OCI-LY1 (cell line): ENCODE data around the gene NADK2.

Experiments
- H2AFZ ChIP-seq: fragments of 200-600 bp; sonication (generic), shearing (Covaris generic); 2 replicates; pipeline ENCODE4 v1.6.0; 2014; ENCODE audit warnings: antibody characterized with exemption, mild to moderate bottlenecking, low read length
- H3F3A ChIP-seq: fragments of 200-600 bp; sonication (generic), shearing (Covaris generic); 2 replicates; pipeline ENCODE4 v1.6.0; 2014; ENCODE audit warnings: mild to moderate bottlenecking, antibody characterized with exemption, low read length, moderate library complexity; ENCODE audit not compliant: insufficient read depth
- H3K27ac ChIP-seq: fragments of 200-600 bp; sonication (generic); 2 replicates; pipeline ENCODE4 v1.5.1; 2014; ENCODE audit warnings: low read length, mixed run types, mild to moderate bottlenecking, low read depth; ENCODE audit not compliant: poor library complexity, severe bottlenecking
- H3K27me3 ChIP-seq: fragments of 200-600 bp; sonication (generic); 2 replicates; pipeline ENCODE4 v1.6.0; 2014; ENCODE audit warnings: antibody characterized with exemption, mild to moderate bottlenecking, low read length, moderate library complexity; ENCODE audit not compliant: insufficient read depth
- H3K36me3 ChIP-seq: fragments of 200-600 bp; sonication (generic); 2 replicates; pipeline ENCODE4 v1.6.1; 2014; ENCODE audit warnings: mild to moderate bottlenecking, antibody characterized with exemption, low read length, moderate library complexity, mixed read lengths; ENCODE audit not compliant: insufficient read depth
- H3K4me1 ChIP-seq: fragments of 200-600 bp; sonication (generic); 2 replicates; pipeline ENCODE4 v1.5.1; 2014; ENCODE audit warnings: mild to moderate bottlenecking, low read length, moderate library complexity; ENCODE audit not compliant: insufficient read depth, severe bottlenecking
- H3K4me2 ChIP-seq: fragments of 200-600 bp; sonication (generic), shearing (Covaris generic); 2 replicates; pipeline ENCODE4 v1.6.1; 2014; ENCODE audit warnings: low read length
- H3K4me3 ChIP-seq: fragments of 200-600 bp; sonication (generic); 2 replicates; pipeline ENCODE4 v1.5.1; 2014; ENCODE audit warnings: low read length, low read depth, mild to moderate bottlenecking, mixed read lengths; ENCODE audit not compliant: poor library complexity, severe bottlenecking
- H3K79me2 ChIP-seq: fragments of 200-600 bp; shearing (Covaris generic); 2 replicates; pipeline ENCODE4 v1.6.1; 2016; ENCODE audit warnings: mixed run types, low read length, mixed read lengths; ENCODE audit not compliant: insufficient read depth
- H3K9ac ChIP-seq: fragments of 200-600 bp; sonication (generic), shearing (Covaris generic); 2 replicates; pipeline ENCODE4 v1.6.1; 2014; ENCODE audit warnings: mild to moderate bottlenecking, low read length, mixed read lengths
- H3K9me2 ChIP-seq: fragments of 200-600 bp; sonication (generic), shearing (Covaris generic); 2 replicates; pipeline ENCODE4 v1.6.1; 2014; ENCODE audit warnings: low read depth, mild to moderate bottlenecking, low read length, mixed read lengths
- H3K9me3 ChIP-seq: fragments of 200-600 bp; shearing (Covaris generic); 2 replicates; pipeline ENCODE4 v1.6.1; 2014; ENCODE audit warnings: low read length, mixed read lengths
- H4K20me1 ChIP-seq: fragments of 200-600 bp; sonication (generic), shearing (Covaris generic); 2 replicates; pipeline ENCODE4 v1.6.0; 2016; ENCODE audit warnings: mild to moderate bottlenecking, low read length; ENCODE audit not compliant: insufficient read depth
- CTCF ChIP-seq: fragments of 200-600 bp; sonication (generic), shearing (Covaris generic); IDR thresholded peaks from 2 replicates; pipeline ENCODE4 v1.5.1; 2017; ENCODE audit warnings: mild to moderate bottlenecking, antibody characterized with exemption, low read length, moderate library complexity, mixed read lengths
- EZH2 ChIP-seq: fragments of 200-600 bp; sonication (generic), shearing (Covaris generic); IDR thresholded peaks from 2 replicates; pipeline ENCODE4 v1.8.0; 2017; ENCODE audit warnings: borderline replicate concordance, mixed run types, mild to moderate bottlenecking, antibody characterized with exemption, low read length, moderate library complexity, mixed read lengths

Gene NADK2

GRCh38 chr5:36243653-36244052, 1.9 kb upstream of the NADK2 start:
- TF ChIP-seq EZH2 (no peak), CTCF (no peak)
- no peak overlapping the region for H3K4me2 ChIP-seq

GRCh38 chr5:36242534-36243485, 1.1 kb upstream of the NADK2 start:
- H3K4me1 ChIP-seq = peaks cover 45% of the 10 kb centered on the region
- no peaks in the 10 kb centered on the region for H3K79me2 ChIP-seq
- no peak overlapping the region; the same call in 1 of the 2 replicates for H2AFZ ChIP-seq
- no peaks in the 10 kb centered on the region for H3F3A ChIP-seq
- no peaks in the 10 kb centered on the region for H3K27me3 ChIP-seq
- no peaks in the 10 kb centered on the region for H3K9me3 ChIP-seq
- H3K4me2 ChIP-seq = peak overlapping the region; percentile 72
- H3K36me3 ChIP-seq = no peaks in the 10 kb centered on the region
- TF ChIP-seq EZH2 = no peak
- no peak for TF ChIP-seq CTCF
- peak overlapping the region; percentile 87 for H3K4me3 ChIP-seq
- H3K27ac ChIP-seq = peak overlapping the region; percentile 69
- no peaks in the 10 kb centered on the region for H4K20me1 ChIP-seq
- no peaks in the 10 kb centered on the region; the same call in 1 of the 2 replicates for H3K9me2 ChIP-seq
- H3K9ac ChIP-seq = peak overlapping the region; percentile 80

More at GRCh38 chr5:36243653-36244052, 1.9 kb upstream of the NADK2 start:
- H3K9me3 ChIP-seq = no peaks in the 10 kb centered on the region
- H3K9ac ChIP-seq = no peak overlapping the region
- no peaks in the 10 kb centered on the region for H3K79me2 ChIP-seq
- no peaks in the 10 kb centered on the region; the same call in 1 of the 2 replicates for H3F3A ChIP-seq
- no peaks in the 10 kb centered on the region for H3K36me3 ChIP-seq
- H3K4me3 ChIP-seq = no peak overlapping the region
- H3K27ac ChIP-seq = no peak overlapping the region
- no peaks in the 10 kb centered on the region for H3K27me3 ChIP-seq
- no peaks in the 10 kb centered on the region for H4K20me1 ChIP-seq
- no peaks in the 10 kb centered on the region; the same call in 1 of the 2 replicates for H3K9me2 ChIP-seq
- H3K4me1 ChIP-seq = peaks cover 36% of the 10 kb centered on the region
- no peak overlapping the region for H2AFZ ChIP-seq

GRCh38 chr5:36240779-36241630, 720 bp downstream of the NADK2 start:
- Histone ChIP-seq H3K4me1 (peaks cover 63% of the 10 kb centered on the region), H3K79me2 (no peaks in the 10 kb centered on the region; the same call in 1 of the 2 replicates), H2AFZ (no peak overlapping the region)

More at GRCh38 chr5:36240779-36241630, 720 bp downstream of the NADK2 start:
- Histone ChIP-seq H3K4me2 (peak overlapping the region; percentile 87), H3K9ac (peak overlapping the region; percentile 80), H3K27me3 (no peaks in the 10 kb centered on the region), H4K20me1 (no peaks in the 10 kb centered on the region), H3K4me3 (peak overlapping the region; percentile 87), H3K27ac (peak overlapping the region; percentile 71), H3K9me3 (no peaks in the 10 kb centered on the region), H3F3A (no peaks in the 10 kb centered on the region), H3K36me3 (no peaks in the 10 kb centered on the region), H3K9me2 (no peaks in the 10 kb centered on the region)
- TF ChIP-seq EZH2 (no peak), CTCF (no peak)
